ENCODE data around the gene KHDC3L.

The KHDC3L gene

GRCh38 chr6:73362358-73362757 is at the start of gene KHDC3L:
TSS of gene KHDC3L (plus strand) at chr6:73362658. CDS start at chr6:73362730, 72 bp downstream.
- Histone ChIP-seq H3K4me3 (ENCODE audit: low read length) (no peak within 1 kb of the TSS), H3K4me1 (ENCODE audit: control insufficient read depth, insufficient read depth, low read length) (no peaks in the 10 kb centered on the region), H3K9me3 (ENCODE audit: control insufficient read depth, low read length) (no peaks in the 10 kb centered on the region), H3K36me3 (ENCODE audit: control insufficient read depth, insufficient read depth, low read length) (no peaks in the 10 kb centered on the region), H3K27me3 (ENCODE audit: control insufficient read depth, insufficient read depth, low read length) (no peaks in the 10 kb centered on the region), H3K9ac (ENCODE audit: low read length) (no peak within 1 kb of the TSS)

GRCh38 chr6:73314577-73315492 is 47.6 kb upstream of the KHDC3L start:
- Histone ChIP-seq H3K4me3 (ENCODE audit: low read length) (no peak overlapping the region), H3K36me3 (ENCODE audit: control insufficient read depth, insufficient read depth, low read length) (no peaks in the 10 kb centered on the region), H3K27me3 (ENCODE audit: control insufficient read depth, insufficient read depth, low read length) (peaks cover 19% of the 10 kb centered on the region), H3K9me3 (ENCODE audit: control insufficient read depth, low read length) (no peaks in the 10 kb centered on the region), H3K9ac (ENCODE audit: low read length) (no peak overlapping the region), H3K4me1 (ENCODE audit: control insufficient read depth, insufficient read depth, low read length) (no peaks in the 10 kb centered on the region)

- Histone ChIP-seq H3K27me3 (ENCODE audit: control insufficient read depth, insufficient read depth, low read length) (no peaks in the 10 kb centered on the region), H3K36me3 (ENCODE audit: control insufficient read depth, insufficient read depth, low read length) (no peaks in the 10 kb centered on the region), H3K9me3 (ENCODE audit: control insufficient read depth, low read length) (no peaks in the 10 kb centered on the region), H3K4me1 (ENCODE audit: control insufficient read depth, insufficient read depth, low read length) (no peaks in the 10 kb centered on the region), H3K4me3 (ENCODE audit: low read length) (no peak overlapping the region), H3K9ac (ENCODE audit: low read length) (no peak overlapping the region)
Measured at GRCh38 chr6:73323323-73323722, 39.1 kb upstream of the KHDC3L start.

- no peaks in the 10 kb centered on the region for H3K9me3 ChIP-seq (ENCODE audit: control insufficient read depth, low read length)
Measured at GRCh38 chr6:73325656-73326055, 36.8 kb upstream of the KHDC3L start.

GRCh38 chr6:73328790-73329189 is 33.7 kb upstream of the KHDC3L start:
- Histone ChIP-seq H3K9ac (ENCODE audit: low read length) (no peak overlapping the region), H3K4me3 (ENCODE audit: low read length) (no peak overlapping the region), H3K9me3 (ENCODE audit: control insufficient read depth, low read length) (no peaks in the 10 kb centered on the region), H3K36me3 (ENCODE audit: control insufficient read depth, insufficient read depth, low read length) (no peaks in the 10 kb centered on the region), H3K27me3 (ENCODE audit: control insufficient read depth, insufficient read depth, low read length) (no peaks in the 10 kb centered on the region), H3K4me1 (ENCODE audit: control insufficient read depth, insufficient read depth, low read length) (no peaks in the 10 kb centered on the region)

More at GRCh38 chr6:73325656-73326055, 36.8 kb upstream of the KHDC3L start:
- Histone ChIP-seq H3K9ac (ENCODE audit: low read length) (no peak overlapping the region), H3K4me1 (ENCODE audit: control insufficient read depth, insufficient read depth, low read length) (no peaks in the 10 kb centered on the region), H3K4me3 (ENCODE audit: low read length) (no peak overlapping the region), H3K27me3 (ENCODE audit: control insufficient read depth, insufficient read depth, low read length) (no peaks in the 10 kb centered on the region), H3K36me3 (ENCODE audit: control insufficient read depth, insufficient read depth, low read length) (no peaks in the 10 kb centered on the region)

- no peaks in the 10 kb centered on the region for H3K36me3 ChIP-seq (ENCODE audit: control insufficient read depth, insufficient read depth, low read length)
- no peaks in the 10 kb centered on the region for H3K4me1 ChIP-seq (ENCODE audit: control insufficient read depth, insufficient read depth, low read length)
- H3K4me3 ChIP-seq (ENCODE audit: low read length) = no peak overlapping the region
- no peaks in the 10 kb centered on the region for H3K9me3 ChIP-seq (ENCODE audit: control insufficient read depth, low read length)
- H3K9ac ChIP-seq (ENCODE audit: low read length) = no peak overlapping the region
- no peaks in the 10 kb centered on the region for H3K27me3 ChIP-seq (ENCODE audit: control insufficient read depth, insufficient read depth, low read length)
Measured at GRCh38 chr6:73329201-73329600, 33.3 kb upstream of the KHDC3L start.

GRCh38 chr6:73339340-73339739 is 23.1 kb upstream of the KHDC3L start:
- H3K9me3 ChIP-seq (ENCODE audit: control insufficient read depth, low read length) = no peaks in the 10 kb centered on the region

GRCh38 chr6:73340048-73340447 is 22.4 kb upstream of the KHDC3L start:
- Histone ChIP-seq H3K4me1 (ENCODE audit: control insufficient read depth, insufficient read depth, low read length) (no peaks in the 10 kb centered on the region), H3K9me3 (ENCODE audit: control insufficient read depth, low read length) (no peaks in the 10 kb centered on the region), H3K9ac (ENCODE audit: low read length) (no peak overlapping the region), H3K4me3 (ENCODE audit: low read length) (no peak overlapping the region), H3K27me3 (ENCODE audit: control insufficient read depth, insufficient read depth, low read length) (no peaks in the 10 kb centered on the region), H3K36me3 (ENCODE audit: control insufficient read depth, insufficient read depth, low read length) (no peaks in the 10 kb centered on the region)

More at GRCh38 chr6:73339340-73339739, 23.1 kb upstream of the KHDC3L start:
- Histone ChIP-seq H3K9ac (ENCODE audit: low read length) (no peak overlapping the region), H3K27me3 (ENCODE audit: control insufficient read depth, insufficient read depth, low read length) (no peaks in the 10 kb centered on the region), H3K36me3 (ENCODE audit: control insufficient read depth, insufficient read depth, low read length) (no peaks in the 10 kb centered on the region), H3K4me1 (ENCODE audit: control insufficient read depth, insufficient read depth, low read length) (no peaks in the 10 kb centered on the region), H3K4me3 (ENCODE audit: low read length) (no peak overlapping the region)

- Histone ChIP-seq H3K9ac (ENCODE audit: low read length) (no peak overlapping the region), H3K4me3 (ENCODE audit: low read length) (no peak overlapping the region), H3K4me1 (ENCODE audit: control insufficient read depth, insufficient read depth, low read length) (no peaks in the 10 kb centered on the region), H3K27me3 (ENCODE audit: control insufficient read depth, insufficient read depth, low read length) (no peaks in the 10 kb centered on the region), H3K36me3 (ENCODE audit: control insufficient read depth, insufficient read depth, low read length) (no peaks in the 10 kb centered on the region), H3K9me3 (ENCODE audit: control insufficient read depth, low read length) (no peaks in the 10 kb centered on the region)
Measured at GRCh38 chr6:73341335-73341734, 21.1 kb upstream of the KHDC3L start.

- Histone ChIP-seq H3K36me3 (ENCODE audit: control insufficient read depth, insufficient read depth, low read length) (no peaks in the 10 kb centered on the region), H3K9ac (ENCODE audit: low read length) (no peak overlapping the region), H3K9me3 (ENCODE audit: control insufficient read depth, low read length) (no peaks in the 10 kb centered on the region), H3K27me3 (ENCODE audit: control insufficient read depth, insufficient read depth, low read length) (no peaks in the 10 kb centered on the region), H3K4me1 (ENCODE audit: control insufficient read depth, insufficient read depth, low read length) (no peaks in the 10 kb centered on the region), H3K4me3 (ENCODE audit: low read length) (no peak overlapping the region)
Measured at GRCh38 chr6:73342174-73342573, 20.3 kb upstream of the KHDC3L start.

- H3K9me3 ChIP-seq (ENCODE audit: control insufficient read depth, low read length) = no peaks in the 10 kb centered on the region
Measured at GRCh38 chr6:73343164-73343563, 19.3 kb upstream of the KHDC3L start.

GRCh38 chr6:73348550-73349204 is 13.8 kb upstream of the KHDC3L start:
- Histone ChIP-seq H3K4me1 (ENCODE audit: control insufficient read depth, insufficient read depth, low read length) (no peaks in the 10 kb centered on the region), H3K9ac (ENCODE audit: low read length) (no peak overlapping the region), H3K36me3 (ENCODE audit: control insufficient read depth, insufficient read depth, low read length) (no peaks in the 10 kb centered on the region), H3K27me3 (ENCODE audit: control insufficient read depth, insufficient read depth, low read length) (peaks cover 17% of the 10 kb centered on the region), H3K4me3 (ENCODE audit: low read length) (no peak overlapping the region), H3K9me3 (ENCODE audit: control insufficient read depth, low read length) (no peaks in the 10 kb centered on the region)

More at GRCh38 chr6:73343164-73343563, 19.3 kb upstream of the KHDC3L start:
- Histone ChIP-seq H3K27me3 (ENCODE audit: control insufficient read depth, insufficient read depth, low read length) (no peaks in the 10 kb centered on the region), H3K9ac (ENCODE audit: low read length) (no peak overlapping the region), H3K4me3 (ENCODE audit: low read length) (no peak overlapping the region), H3K4me1 (ENCODE audit: control insufficient read depth, insufficient read depth, low read length) (no peaks in the 10 kb centered on the region), H3K36me3 (ENCODE audit: control insufficient read depth, insufficient read depth, low read length) (no peaks in the 10 kb centered on the region)
